ENCODE measurements around the gene CRYGN. TPM values are rescaled to one million over a fixed set of nuclear protein-coding genes. Genes with fewer than 3 reads are reported as not detected.

Gene CRYGN
- total RNA-seq, 1 experiment from 2014 or later, result not detected

GRCh38 chr7:151438864-151439601 lies 908 bp downstream of the CRYGN start:
- DNase-seq (ENCODE audit: low read depth), result no peak

- no peak for DNase-seq (ENCODE audit: low read depth)
Measured at GRCh38 chr7:151437866-151438516, 1.9 kb downstream of the CRYGN start.

GRCh38 chr7:151437159-151437553 lies 2.8 kb downstream of the CRYGN start:
- no peak for DNase-seq (ENCODE audit: low read depth)

GRCh38 chr7:151436446-151437158 lies 3.3 kb downstream of the CRYGN start:
- no peak for DNase-seq (ENCODE audit: low read depth)

GRCh38 chr7:151435971-151436370 lies 4.0 kb downstream of the CRYGN start:
- no peak for DNase-seq (ENCODE audit: low read depth)

- DNase-seq (ENCODE audit: low read depth), result no peak
Measured at GRCh38 chr7:151435103-151435916, 4.6 kb downstream of the CRYGN start.

- DNase-seq (ENCODE audit: low read depth), result no peak
Measured at GRCh38 chr7:151434549-151434948, 5.4 kb downstream of the CRYGN start.

- DNase-seq (ENCODE audit: low read depth), result no peak
Measured at GRCh38 chr7:151433721-151434400, 6.1 kb downstream of the CRYGN start.

- no peak for DNase-seq (ENCODE audit: low read depth)
Measured at GRCh38 chr7:151432658-151433521, 7.1 kb downstream of the CRYGN start.

- no peak for DNase-seq (ENCODE audit: low read depth)
Measured at GRCh38 chr7:151431768-151432311, 8.1 kb downstream of the CRYGN start.

- DNase-seq (ENCODE audit: low read depth), result no peak
Measured at GRCh38 chr7:151431281-151431767, 8.6 kb downstream of the CRYGN start.

GRCh38 chr7:151430391-151431205 lies 9.3 kb downstream of the CRYGN start:
- no peak for DNase-seq (ENCODE audit: low read depth)

- DNase-seq (ENCODE audit: low read depth), result peak; percentile 75
Measured at GRCh38 chr7:151429560-151430331, 10.2 kb downstream of the CRYGN start.

GRCh38 chr7:151429237-151429559 lies 10.7 kb downstream of the CRYGN start:
- DNase-seq (ENCODE audit: low read depth), result no peak

GRCh38 chr7:151428378-151429236 lies 11.3 kb downstream of the CRYGN start:
- peak; percentile 94 for DNase-seq (ENCODE audit: low read depth)

GRCh38 chr7:151427705-151428377 lies 12.1 kb downstream of the CRYGN start:
- DNase-seq (ENCODE audit: low read depth), result no peak
